AG04450 (cell line): ENCODE measurements around the gene BABAM2. TPM values are rescaled to one million over a fixed set of nuclear protein-coding genes. Genes with fewer than 3 reads are reported as not detected.
"Not testable (repeated sequence)": the region's sequence is repeated elsewhere in the genome, so short reads cannot be mapped to it uniquely, and the experiment has no call there.

ENCODE experiments used
- CTCF ChIA-PET: fragments of 300-600, 350-600 bp; formaldehyde crosslinking; extraction: SDS; loops from one replicate; lab custom pipeline; 2022; ENCODE audit warnings: antibody characterized with exemption, inconsistent platforms; lab: Charles Lee
- POLR2A ChIA-PET: fragments of 350-600 bp; formaldehyde crosslinking; extraction: SDS; loops from one replicate; lab custom pipeline; 2021; ENCODE audit warnings: antibody characterized with exemption, inconsistent platforms; lab: Yijun Ruan, JAX
- DNase-seq: peaks from one replicate; pipeline ENCODE4 v3.0.0-alpha.2; 2011; ENCODE audit warnings: low read depth, low spot score
- H3K27ac ChIP-seq: one replicate; pipeline ENCODE4 v1.5.1; 2012; ENCODE audit warnings: low read depth, low read length, control low read depth
- H3K27me3 ChIP-seq: one replicate; pipeline ENCODE4 v1.6.0; 2012; ENCODE audit warnings: low read length; ENCODE audit not compliant: control insufficient read depth, insufficient read depth
- H3K4me3 ChIP-seq: 2 replicates; pipeline ENCODE4 v1.5.1; 2011; ENCODE audit warnings: mild to moderate bottlenecking, low read depth, low read length, control low read depth
- H3K9me3 ChIP-seq: 2 replicates; pipeline ENCODE4 v1.5.1; 2012; ENCODE audit warnings: low read length; ENCODE audit not compliant: control insufficient read depth, insufficient read depth
- CTCF ChIP-seq: IDR thresholded peaks from 2 replicates; pipeline ENCODE4 v1.5.1; 2011; ENCODE audit warnings: low read depth, low read length, control low read depth, inconsistent platforms
- polyA plus RNA-seq: library from polyadenylated mRNA; depleted of rRNA; stranded (reverse); fragments of >200 nt; gene quantifications from 2 replicates; pipeline ENCODE4 v1.2.3, GENCODE V29; 2011

The BABAM2 gene
- polyA plus RNA-seq, 1 experiment: 44.5 TPM

GRCh38 chr2:27875089-27875881 lies 15.2 kb upstream of the BABAM2 start:
- CTCF ChIA-PET: interaction anchor here (0.5 kb wide), 1 partner anchor 13 kb away, joined by 4 read pairs; no protein-coding TSS in a partner anchor
- Histone ChIP-seq H3K9me3 (no peaks in the 10 kb centered on the region), H3K4me3 (no peak overlapping the region), H3K27me3 (no peaks in the 10 kb centered on the region), H3K27ac (no peak overlapping the region)
- POLR2A ChIA-PET: no interaction called here
- DNase-seq: no peak
- TF ChIP-seq CTCF: no peak

- DNase-seq: no peak
- no peak for TF ChIP-seq CTCF
- ChIA-PET CTCF (no interaction called here), POLR2A (no interaction called here)
- H3K9me3 ChIP-seq: no peaks in the 10 kb centered on the region; the same call in 1 of the 2 replicates
- no peak overlapping the region for H3K27ac ChIP-seq
- no peak overlapping the region for H3K4me3 ChIP-seq
- no peaks in the 10 kb centered on the region for H3K27me3 ChIP-seq
Observed at GRCh38 chr2:27878825-27879224, 11.7 kb upstream of the BABAM2 start.

GRCh38 chr2:27881815-27882583 lies 8.5 kb upstream of the BABAM2 start:
- H3K27ac ChIP-seq, H3K9me3 ChIP-seq, H3K4me3 ChIP-seq, POLR2A ChIA-PET, CTCF ChIA-PET, DNase-seq, H3K27me3 ChIP-seq: not testable (repeated sequence)

GRCh38 chr2:27882584-27882922 lies 8.0 kb upstream of the BABAM2 start:
- H3K27me3 ChIP-seq, H3K4me3 ChIP-seq, H3K27ac ChIP-seq, H3K9me3 ChIP-seq, CTCF ChIA-PET, DNase-seq, POLR2A ChIA-PET: not testable (repeated sequence)

- TF ChIP-seq CTCF: no peak
- H3K27ac ChIP-seq: no peak overlapping the region
- CTCF ChIA-PET: no interaction called here
- no peak for DNase-seq
- POLR2A ChIA-PET: no interaction called here
- no peaks in the 10 kb centered on the region for H3K27me3 ChIP-seq
- no peaks in the 10 kb centered on the region; the same call in 1 of the 2 replicates for H3K9me3 ChIP-seq
- no peak overlapping the region for H3K4me3 ChIP-seq
Observed at GRCh38 chr2:27884601-27885000, 5.9 kb upstream of the BABAM2 start.

- no peak for DNase-seq
- no peak overlapping the region for H3K4me3 ChIP-seq
- H3K27ac ChIP-seq: no peak overlapping the region
Observed at GRCh38 chr2:27885234-27885633, 5.3 kb upstream of the BABAM2 start.

More at GRCh38 chr2:27885234-27885633, 5.3 kb upstream of the BABAM2 start:
- ChIA-PET POLR2A (no interaction called here), CTCF (no interaction called here)
- H3K27me3 ChIP-seq: no peaks in the 10 kb centered on the region
- no peaks in the 10 kb centered on the region; the same call in 1 of the 2 replicates for H3K9me3 ChIP-seq
- no peak for TF ChIP-seq CTCF
